Keratinocyte (primary cell): ENCODE data around the gene UVSSA. TPM values are rescaled to one million over a fixed set of nuclear protein-coding genes. Genes with fewer than 3 reads are reported as not detected.
"Not testable (repeated sequence)": the region's sequence is repeated elsewhere in the genome, so short reads cannot be mapped to it uniquely, and the experiment has no call there.

Source experiments
- DNase-seq: peaks from one replicate; pipeline ENCODE4 v3.0.0-alpha.2; 2011; ENCODE audit warnings: low read depth, missing footprints, low spot score
- FAIRE-seq: peaks from 2 replicates; lab custom pipeline; 2011; peaks lifted over from hg19 to GRCh38; lab: Jason Lieb, UNC
- H2AFZ ChIP-seq: 2 replicates; pipeline ENCODE4 v1.6.0; 2012; ENCODE audit warnings: low read length, control low read depth, inconsistent platforms; ENCODE audit not compliant: control insufficient read depth
- H3K27ac ChIP-seq: 2 replicates; pipeline ENCODE4 v1.5.1; 2011; ENCODE audit warnings: low read length; ENCODE audit not compliant: control insufficient read depth, insufficient read depth
- H3K27me3 ChIP-seq: 3 replicates; pipeline ENCODE4 v1.6.0; 2011; ENCODE audit warnings: low read length; ENCODE audit not compliant: control insufficient read depth, insufficient read depth; ENCODE audit errors: extremely low read depth
- H3K36me3 ChIP-seq, 2 experiments: 2 replicates in 1 of 2; 3 replicates in 1 of 2; pipeline ENCODE4 v1.5.1; 2011; ENCODE audit warnings: low read length in 2 of 2, mild to moderate bottlenecking in 1 of 2; ENCODE audit not compliant: control insufficient read depth in 2 of 2, insufficient read depth in 2 of 2; ENCODE audit errors: extremely low read depth in 1 of 2
- H3K4me1 ChIP-seq: 3 replicates; pipeline ENCODE4 v1.5.1; 2011; ENCODE audit warnings: low read length; ENCODE audit not compliant: control insufficient read depth, insufficient read depth; ENCODE audit errors: extremely low read depth
- H3K4me2 ChIP-seq: 3 replicates; pipeline ENCODE4 v1.6.0; 2011; ENCODE audit warnings: low read depth, low read length; ENCODE audit not compliant: control insufficient read depth, insufficient read depth; ENCODE audit errors: extremely low read depth
- H3K4me3 ChIP-seq, 3 experiments: fragments of 200-600 bp in 1 of 3; sonication (generic) in 1 of 3; 2 replicates in 2 of 3; 3 replicates in 1 of 3; pipeline ENCODE4 v1.5.1; 2011 to 2016; ENCODE audit warnings: low read length in 3 of 3, mild to moderate bottlenecking in 3 of 3, control low read depth in 2 of 3, inconsistent platforms in 1 of 3, low read depth in 1 of 3, mixed read lengths in 1 of 3, mixed run types in 1 of 3, moderate library complexity in 1 of 3; ENCODE audit not compliant: control insufficient read depth in 2 of 3, insufficient read depth in 2 of 3; ENCODE audit errors: extremely low read depth in 1 of 3
- H3K79me2 ChIP-seq: 2 replicates; pipeline ENCODE4 v1.6.0; 2012; ENCODE audit warnings: low read length; ENCODE audit not compliant: control insufficient read depth, insufficient read depth
- H3K9ac ChIP-seq: 3 replicates; pipeline ENCODE4 v1.6.0; 2011; ENCODE audit warnings: low read length; ENCODE audit not compliant: control insufficient read depth, insufficient read depth; ENCODE audit errors: extremely low read depth
- H3K9me1 ChIP-seq: 3 replicates; pipeline ENCODE4 v1.6.0; 2011; ENCODE audit warnings: low read length; ENCODE audit not compliant: control insufficient read depth, insufficient read depth; ENCODE audit errors: extremely low read depth
- H3K9me3 ChIP-seq: 2 replicates; pipeline ENCODE4 v1.5.1; 2012; ENCODE audit warnings: low read depth, low read length; ENCODE audit not compliant: control insufficient read depth
- H4K20me1 ChIP-seq: 3 replicates; pipeline ENCODE4 v1.6.0; 2011; ENCODE audit warnings: low read length; ENCODE audit not compliant: control insufficient read depth, insufficient read depth; ENCODE audit errors: extremely low read depth
- EZH2 ChIP-seq: IDR thresholded peaks from one replicate; pipeline ENCODE4 v1.6.1; 2012; ENCODE audit warnings: inconsistent platforms, mild to moderate bottlenecking, low read length, moderate library complexity
- dilution Hi-C: fragments of 300-500 bp; cut with MboI; formaldehyde crosslinking; loops from one replicate; pipeline ENCODE4 v1.7.0; 2020; ENCODE audit warnings: low sequenced_read_pairs; ENCODE audit not compliant: extremely low pct_ligation_motif_present
- polyA plus RNA-seq, 5 experiments: library from polyadenylated mRNA; depleted of rRNA in 3 of 5; stranded (reverse) in 3 of 5; stranded (forward) in 1 of 5; unstranded in 1 of 5; fragments of >200 nt; gene quantifications; 1 replicate in 1 of 5; 2 replicates in 3 of 5; 3 replicates in 1 of 5; pipeline versions ENCODE4 v1.2.1 to v1.2.3, GENCODE V29; 2011 to 2012; ENCODE audit warnings: missing spikeins in 2 of 5, low read depth in 1 of 5, low replicate concordance in 1 of 5
- TF ChIP-seq, protein P1 (sequence below), 3 experiments: IDR thresholded peaks in 1 of 3; conservative IDR thresholded peaks in 1 of 3; optimal IDR thresholded peaks in 1 of 3; 2 replicates in 2 of 3; 3 replicates in 1 of 3; pipeline versions ENCODE3 to v1.5.1; 2011; ENCODE audit warnings: low read length in 3 of 3, mild to moderate bottlenecking in 3 of 3, moderate library complexity in 2 of 3, control low read depth in 1 of 3, inconsistent platforms in 1 of 3; ENCODE audit not compliant: insufficient read depth in 2 of 3; ENCODE audit errors: extremely low read depth in 1 of 3

The UVSSA gene
- polyA plus RNA-seq, 1 donor (not counting 4 experiments of a cell fraction or from before 2014, with no cell fraction given), result 4.7 TPM

DNA sequence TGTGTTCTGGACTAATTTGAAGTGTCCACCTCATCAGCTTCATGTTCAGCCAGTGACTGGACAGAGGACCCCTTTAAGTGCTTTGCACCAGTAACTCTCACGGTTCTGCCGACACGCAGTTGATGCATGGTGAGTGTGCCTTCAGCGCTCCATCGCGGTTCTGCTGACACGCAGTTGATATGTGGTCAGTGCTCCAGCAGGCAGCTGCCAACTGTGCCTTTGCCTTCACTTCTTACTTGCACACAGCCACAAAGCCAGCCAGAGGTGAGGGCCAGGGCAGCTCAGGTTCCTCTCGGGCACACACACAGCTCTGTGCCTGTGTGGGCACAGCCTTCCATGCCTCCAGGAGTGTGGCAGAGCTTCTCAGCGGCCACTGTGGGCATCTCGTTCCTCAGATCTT is 46.9 kb downstream of the UVSSA start:
- Histone ChIP-seq H3K9me1 (no peaks in the 10 kb centered on the region), H3K4me2 (no peak overlapping the region), H3K27me3 (no peaks in the 10 kb centered on the region), H4K20me1 (no peaks in the 10 kb centered on the region), H3K79me2 (no peaks in the 10 kb centered on the region), H2AFZ (no peak overlapping the region), H3K9ac (no peak overlapping the region), H3K4me3 (no peak overlapping the region), H3K36me3 (peaks cover 0 to 4% of the 10 kb centered on the region in 2 experiments), H3K4me1 (no peaks in the 10 kb centered on the region), H3K9me3 (peaks cover 10% of the 10 kb centered on the region), H3K27ac (no peak overlapping the region)
- FAIRE-seq (no peak), DNase-seq (no peak)
- TF ChIP-seq EZH2, result no peak
- TF ChIP-seq, protein P1, sequence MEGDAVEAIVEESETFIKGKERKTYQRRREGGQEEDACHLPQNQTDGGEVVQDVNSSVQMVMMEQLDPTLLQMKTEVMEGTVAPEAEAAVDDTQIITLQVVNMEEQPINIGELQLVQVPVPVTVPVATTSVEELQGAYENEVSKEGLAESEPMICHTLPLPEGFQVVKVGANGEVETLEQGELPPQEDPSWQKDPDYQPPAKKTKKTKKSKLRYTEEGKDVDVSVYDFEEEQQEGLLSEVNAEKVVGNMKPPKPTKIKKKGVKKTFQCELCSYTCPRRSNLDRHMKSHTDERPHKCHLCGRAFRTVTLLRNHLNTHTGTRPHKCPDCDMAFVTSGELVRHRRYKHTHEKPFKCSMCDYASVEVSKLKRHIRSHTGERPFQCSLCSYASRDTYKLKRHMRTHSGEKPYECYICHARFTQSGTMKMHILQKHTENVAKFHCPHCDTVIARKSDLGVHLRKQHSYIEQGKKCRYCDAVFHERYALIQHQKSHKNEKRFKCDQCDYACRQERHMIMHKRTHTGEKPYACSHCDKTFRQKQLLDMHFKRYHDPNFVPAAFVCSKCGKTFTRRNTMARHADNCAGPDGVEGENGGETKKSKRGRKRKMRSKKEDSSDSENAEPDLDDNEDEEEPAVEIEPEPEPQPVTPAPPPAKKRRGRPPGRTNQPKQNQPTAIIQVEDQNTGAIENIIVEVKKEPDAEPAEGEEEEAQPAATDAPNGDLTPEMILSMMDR (optimal IDR thresholded peaks at IDR 0.05 in 1 of 3, IDR thresholded peaks at IDR 0.05 in 1 of 3, conservative IDR thresholded peaks at IDR 0.05 in 1 of 3; ENCODE audit: extremely low read depth in 1 of 3, insufficient read depth in 2 of 3, low read length in 3 of 3), result no peak
- dilution Hi-C loops, result no loop called here

DNA sequence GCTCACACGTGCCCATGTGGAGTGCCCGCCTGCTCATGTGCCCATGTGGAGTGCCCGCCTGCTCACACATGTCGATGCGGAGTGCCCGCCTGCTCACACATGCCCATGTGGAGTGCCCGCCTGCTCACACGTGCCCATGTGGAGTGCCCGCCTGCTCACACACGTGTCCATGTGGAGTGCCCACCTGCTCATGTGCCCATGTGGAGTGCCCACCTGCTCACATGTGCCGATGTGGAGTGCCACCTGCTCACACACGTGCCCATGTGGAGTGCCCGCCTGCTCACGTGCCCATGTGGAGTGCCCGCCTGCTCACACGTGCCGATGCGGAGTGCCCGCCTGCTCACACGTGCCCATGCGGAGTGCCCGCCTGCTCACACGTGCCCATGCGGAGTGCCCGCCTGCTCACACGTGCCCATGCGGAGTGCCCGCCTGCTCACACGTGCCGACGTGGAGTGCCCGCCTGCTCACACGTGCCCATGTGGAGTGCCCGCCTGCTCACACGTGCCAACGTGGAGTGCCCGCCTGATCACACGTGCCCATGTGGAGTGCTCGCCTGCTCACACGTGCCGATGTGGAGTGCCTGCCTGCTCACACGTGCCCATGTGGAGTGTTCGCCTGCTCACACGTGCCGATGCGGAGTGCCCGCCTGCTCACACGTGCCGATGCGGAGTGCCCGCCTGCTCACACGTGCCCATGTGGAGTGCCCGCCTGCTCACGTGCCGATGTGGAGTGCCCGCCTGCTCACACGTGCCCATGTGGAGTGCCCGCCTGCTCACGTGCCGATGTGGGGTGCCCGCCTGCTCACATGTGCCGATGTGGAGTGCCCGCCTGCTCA is 47.8 kb downstream of the UVSSA start:
- H3K4me3 ChIP-seq, H3K27me3 ChIP-seq, H2AFZ ChIP-seq, H3K4me1 ChIP-seq, H3K79me2 ChIP-seq, H3K27ac ChIP-seq, H3K9me1 ChIP-seq, dilution Hi-C loops, H3K9ac ChIP-seq, H3K36me3 ChIP-seq, H3K4me2 ChIP-seq, FAIRE-seq, DNase-seq, H4K20me1 ChIP-seq, H3K9me3 ChIP-seq: not testable (repeated sequence)

DNA sequence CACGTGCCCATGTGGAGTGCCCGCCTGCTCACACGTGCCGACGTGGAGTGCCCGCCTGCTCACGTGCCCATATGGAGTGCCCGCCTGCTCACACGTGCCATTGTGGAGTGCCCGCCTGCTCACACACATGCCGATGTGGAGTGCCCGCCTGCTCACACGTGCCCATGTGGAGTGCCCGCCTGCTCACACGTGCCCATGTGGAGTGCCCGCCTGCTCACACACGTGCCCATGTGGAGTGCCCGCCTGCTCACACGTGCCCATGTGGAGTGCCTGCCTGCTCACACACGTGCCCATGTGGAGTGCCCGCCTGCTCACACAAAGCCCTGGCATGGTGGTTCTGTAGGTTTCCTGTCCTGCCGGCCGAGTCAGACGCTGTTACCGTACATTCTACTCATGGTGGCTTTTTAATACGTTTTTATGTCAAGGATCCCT is 48.4 kb downstream of the UVSSA start:
- H3K27ac ChIP-seq, H3K36me3 ChIP-seq, H4K20me1 ChIP-seq, H3K27me3 ChIP-seq, H3K4me3 ChIP-seq, dilution Hi-C loops, DNase-seq, H3K79me2 ChIP-seq, H3K9ac ChIP-seq, H3K4me1 ChIP-seq, H3K9me1 ChIP-seq, H3K9me3 ChIP-seq, FAIRE-seq, H2AFZ ChIP-seq, H3K4me2 ChIP-seq: not testable (repeated sequence)
